Right lobe of liver (tissue), 4 donors: ENCODE results near the gene GIGYF1.

Source experiments
- CTCF ChIP-seq, 4 donors: fragments of 200-600 bp in 3 of 4; fragments of 450-650 bp in 1 of 4; IDR thresholded peaks; one replicate each; pipeline versions ENCODE4 v1.5.1 to v1.8.0; 2016 to 2022; ENCODE audit warnings: antibody characterized with exemption in 4 of 4, mild to moderate bottlenecking in 2 of 4
- POLR2A ChIP-seq: fragments of 450-650 bp; IDR thresholded peaks from one replicate; pipeline ENCODE4 v1.6.1; 2017; ENCODE audit warnings: antibody characterized with exemption, mild to moderate bottlenecking
- donor health status: DM: no; HTN: no; CAD: no.
- donor health status: DM: no; HTN: no; CAD: no.
- donor health status: DM: no; HTN: yes; CAD: no.

DNA sequence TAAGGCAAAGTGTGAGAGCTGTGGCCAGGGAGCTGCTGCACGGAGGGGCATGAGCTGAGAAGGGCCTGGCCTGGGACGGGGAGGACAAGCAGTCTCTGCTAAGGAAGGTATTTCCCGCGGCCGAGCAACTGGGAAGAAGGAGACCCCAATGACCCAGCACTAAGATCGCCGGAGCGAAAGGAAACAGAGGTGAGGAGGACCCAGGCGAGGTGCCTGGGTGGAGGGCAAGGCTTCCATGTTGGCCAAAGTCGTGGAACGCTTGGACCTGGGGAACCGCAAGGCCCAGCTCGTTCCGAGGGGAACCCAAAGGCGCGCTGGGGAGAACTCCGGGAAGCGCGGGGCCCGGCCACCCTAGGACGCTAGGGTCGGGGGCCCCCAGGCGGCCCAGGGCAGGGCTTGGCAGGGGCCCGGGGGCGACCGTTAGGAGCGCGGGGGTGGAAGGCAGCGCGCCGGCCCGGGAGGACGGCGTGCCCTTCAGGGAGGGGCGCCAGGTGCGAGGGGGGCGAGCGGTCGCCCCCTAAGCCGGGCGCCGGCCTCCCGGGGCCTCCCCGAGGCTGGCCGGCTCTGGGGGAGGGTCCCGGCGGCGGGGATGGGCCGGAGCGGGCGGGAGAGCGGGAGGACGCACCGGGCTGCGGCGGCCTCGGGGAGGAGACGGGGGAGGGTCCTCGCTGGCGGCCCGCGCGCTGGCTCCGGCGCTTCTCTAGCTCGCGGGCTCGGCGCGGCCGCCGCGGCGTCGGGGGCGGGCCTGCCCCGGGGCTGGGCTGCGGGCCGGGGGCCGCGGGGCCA is 545 bp downstream of the GIGYF1 start:
- TF ChIP-seq POLR2A = no peak
- no peak for TF ChIP-seq CTCF (IDR thresholded peaks at IDR 0.05)
